Measurements from ENCODE around the gene SETD5. TPM values are rescaled to one million over a fixed set of nuclear protein-coding genes. Genes with fewer than 3 reads are reported as not detected.
A peak's percentile ranks its signal among the peaks of the same experiment; 100 is the strongest.

SETD5 gene
- polyA plus RNA-seq, 2 of the 4 experiments (the other 2 are of a cell fraction), result 41.7 to 92.3 TPM

DNA sequence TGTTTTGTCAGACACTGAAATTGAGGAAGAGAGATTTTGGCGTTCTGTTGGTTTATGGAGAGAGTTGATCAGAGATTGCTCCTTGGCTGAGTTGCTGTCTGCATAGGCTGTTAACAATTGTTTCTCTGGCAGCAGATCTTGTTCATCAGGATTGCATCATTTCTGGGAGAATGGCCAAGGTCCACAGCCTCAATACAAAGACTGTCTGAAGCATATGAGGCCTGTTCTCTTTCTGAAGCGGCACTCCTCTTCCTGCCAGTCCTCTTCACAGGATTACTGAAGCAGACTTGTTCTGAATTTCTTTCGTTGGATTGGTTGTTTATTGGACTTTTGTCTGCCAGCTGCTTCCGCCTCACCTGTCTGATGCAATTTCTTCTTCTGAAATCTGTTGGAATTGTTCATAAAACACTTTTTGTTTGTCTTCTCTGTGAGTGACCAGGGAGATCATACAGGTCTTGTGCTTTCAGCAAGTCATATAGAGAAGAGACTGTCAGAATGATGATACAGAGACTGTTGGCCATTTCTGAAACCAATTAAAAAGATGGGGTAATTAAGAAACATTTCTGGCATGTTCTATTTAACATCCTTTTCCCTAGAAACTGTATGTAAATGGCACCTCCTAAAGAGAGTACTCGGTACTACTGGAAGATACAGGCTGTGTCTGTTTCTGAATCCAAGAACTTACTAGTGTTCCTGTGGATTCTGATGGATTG, 25.5 kb downstream of the SETD5 start (continued):
- TF ChIP-seq TFCP2L1 (CRISPR knock-in tag; IDR thresholded peaks at IDR 0.05) (no peak), ZFP36 (IDR thresholded peaks at IDR 0.05; ENCODE audit: borderline replicate concordance, partially characterized antibody) (no peak), PHF8 (IDR thresholded peaks at IDR 0.05; ENCODE audit: borderline replicate concordance, low read depth) (no peak), MAZ (IDR thresholded peaks at IDR 0.05; ENCODE audit: borderline replicate concordance, low read depth, low read length) (no peak), POLR2AphosphoS2 (conservative IDR thresholded peaks at IDR 0.05; ENCODE audit: low read length) (no peak), EP300 (IDR thresholded peaks at IDR 0.05) (no peak), ZC3H11A (IDR thresholded peaks at IDR 0.05) (no peak), FOSL2 (IDR thresholded peaks at IDR 0.05) (no peak), FOSL2 (CRISPR knock-in tag; IDR thresholded peaks at IDR 0.05) (peak; percentile 46; the same call in 1 of the 2 replicates), RARB (CRISPR knock-in tag; IDR thresholded peaks at IDR 0.05) (no peak), CBX8 (IDR thresholded peaks at IDR 0.05) (no peak), FOSB (CRISPR knock-in tag; IDR thresholded peaks at IDR 0.05) (no peak), CHD4 (IDR thresholded peaks at IDR 0.05; ENCODE audit: borderline replicate concordance) (no peak), EHF (CRISPR knock-in tag; IDR thresholded peaks at IDR 0.05) (no peak), NFE2L2 (conservative IDR thresholded peaks at IDR 0.05; ENCODE audit: low read length) (no peak), NPAS2 (CRISPR knock-in tag; IDR thresholded peaks at IDR 0.05; ENCODE audit: borderline replicate concordance) (no peak), SREBF2 (IDR thresholded peaks at IDR 0.05) (no peak), CEBPB (IDR thresholded peaks at IDR 0.05) (peak; percentile 91 to 99), ZNF302 (CRISPR knock-in tag; IDR thresholded peaks at IDR 0.05) (no peak), RFX5 (IDR thresholded peaks at IDR 0.05) (no peak), SMC3 (IDR thresholded peaks at IDR 0.05) (no peak; the same call in 2 of the 3 replicates), MAFK (IDR thresholded peaks at IDR 0.05; ENCODE audit: partially characterized antibody) (no peak), JUNB (IDR thresholded peaks at IDR 0.05) (no peak)
- TF ChIP-seq, protein P1, sequence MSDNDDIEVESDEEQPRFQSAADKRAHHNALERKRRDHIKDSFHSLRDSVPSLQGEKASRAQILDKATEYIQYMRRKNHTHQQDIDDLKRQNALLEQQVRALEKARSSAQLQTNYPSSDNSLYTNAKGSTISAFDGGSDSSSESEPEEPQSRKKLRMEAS (IDR thresholded peaks at IDR 0.05), result peak; percentile 49
- TF ChIP-seq, protein P2, sequence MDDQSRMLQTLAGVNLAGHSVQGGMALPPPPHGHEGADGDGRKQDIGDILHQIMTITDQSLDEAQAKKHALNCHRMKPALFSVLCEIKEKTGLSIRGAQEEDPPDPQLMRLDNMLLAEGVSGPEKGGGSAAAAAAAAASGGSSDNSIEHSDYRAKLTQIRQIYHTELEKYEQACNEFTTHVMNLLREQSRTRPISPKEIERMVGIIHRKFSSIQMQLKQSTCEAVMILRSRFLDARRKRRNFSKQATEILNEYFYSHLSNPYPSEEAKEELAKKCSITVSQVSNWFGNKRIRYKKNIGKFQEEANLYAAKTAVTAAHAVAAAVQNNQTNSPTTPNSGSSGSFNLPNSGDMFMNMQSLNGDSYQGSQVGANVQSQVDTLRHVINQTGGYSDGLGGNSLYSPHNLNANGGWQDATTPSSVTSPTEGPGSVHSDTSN (IDR thresholded peaks at IDR 0.05), result no peak
- TF ChIP-seq, protein P3, sequence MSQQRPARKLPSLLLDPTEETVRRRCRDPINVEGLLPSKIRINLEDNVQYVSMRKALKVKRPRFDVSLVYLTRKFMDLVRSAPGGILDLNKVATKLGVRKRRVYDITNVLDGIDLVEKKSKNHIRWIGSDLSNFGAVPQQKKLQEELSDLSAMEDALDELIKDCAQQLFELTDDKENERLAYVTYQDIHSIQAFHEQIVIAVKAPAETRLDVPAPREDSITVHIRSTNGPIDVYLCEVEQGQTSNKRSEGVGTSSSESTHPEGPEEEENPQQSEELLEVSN (IDR thresholded peaks at IDR 0.05; ENCODE audit: borderline replicate concordance, low read depth), result no peak
- TF ChIP-seq, protein P4, sequence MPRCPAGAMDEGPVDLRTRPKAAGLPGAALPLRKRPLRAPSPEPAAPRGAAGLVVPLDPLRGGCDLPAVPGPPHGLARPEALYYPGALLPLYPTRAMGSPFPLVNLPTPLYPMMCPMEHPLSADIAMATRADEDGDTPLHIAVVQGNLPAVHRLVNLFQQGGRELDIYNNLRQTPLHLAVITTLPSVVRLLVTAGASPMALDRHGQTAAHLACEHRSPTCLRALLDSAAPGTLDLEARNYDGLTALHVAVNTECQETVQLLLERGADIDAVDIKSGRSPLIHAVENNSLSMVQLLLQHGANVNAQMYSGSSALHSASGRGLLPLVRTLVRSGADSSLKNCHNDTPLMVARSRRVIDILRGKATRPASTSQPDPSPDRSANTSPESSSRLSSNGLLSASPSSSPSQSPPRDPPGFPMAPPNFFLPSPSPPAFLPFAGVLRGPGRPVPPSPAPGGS (IDR thresholded peaks at IDR 0.05), result 0 out of 3 replicates have a peak, but pooled peaks have one; percentile 37
- TF ChIP-seq, protein P5, sequence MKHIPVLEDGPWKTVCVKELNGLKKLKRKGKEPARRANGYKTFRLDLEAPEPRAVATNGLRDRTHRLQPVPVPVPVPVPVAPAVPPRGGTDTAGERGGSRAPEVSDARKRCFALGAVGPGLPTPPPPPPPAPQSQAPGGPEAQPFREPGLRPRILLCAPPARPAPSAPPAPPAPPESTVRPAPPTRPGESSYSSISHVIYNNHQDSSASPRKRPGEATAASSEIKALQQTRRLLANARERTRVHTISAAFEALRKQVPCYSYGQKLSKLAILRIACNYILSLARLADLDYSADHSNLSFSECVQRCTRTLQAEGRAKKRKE (CRISPR knock-in tag; IDR thresholded peaks at IDR 0.05; ENCODE audit: low read depth), result no peak

Data from A549 (cell line).